GM19239 (cell line): ENCODE results near the gene CNDP1.

Experiments
- DNase-seq: peaks from one replicate; pipeline ENCODE4 v3.0.0; 2011; ENCODE audit warnings: low spot score; ENCODE audit not compliant: insufficient read length
- FAIRE-seq: peaks from 2 replicates; lab custom pipeline; 2011; peaks lifted over from hg19 to GRCh38; lab: Jason Lieb, UNC

Gene CNDP1

DNA sequence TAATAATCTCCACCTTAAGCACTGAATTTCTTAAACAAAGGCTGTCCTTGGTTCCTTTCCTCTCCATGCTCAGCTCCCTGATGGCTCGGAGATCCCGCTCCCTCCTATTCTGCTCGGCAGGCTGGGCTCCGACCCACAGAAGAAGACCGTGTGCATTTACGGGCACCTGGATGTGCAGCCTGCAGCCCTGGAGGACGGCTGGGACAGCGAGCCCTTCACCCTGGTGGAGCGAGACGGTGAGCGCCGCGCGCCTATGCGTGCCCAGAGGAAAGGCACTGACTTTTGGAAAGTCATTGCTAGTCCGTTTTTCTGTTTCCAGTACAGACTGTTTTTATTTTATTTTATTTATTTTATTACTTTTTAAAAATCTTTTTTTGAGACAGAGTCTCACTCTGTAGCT is 28.5 kb upstream of the CNDP1 start:
- DNase-seq: no peak
- no peak for FAIRE-seq

DNA sequence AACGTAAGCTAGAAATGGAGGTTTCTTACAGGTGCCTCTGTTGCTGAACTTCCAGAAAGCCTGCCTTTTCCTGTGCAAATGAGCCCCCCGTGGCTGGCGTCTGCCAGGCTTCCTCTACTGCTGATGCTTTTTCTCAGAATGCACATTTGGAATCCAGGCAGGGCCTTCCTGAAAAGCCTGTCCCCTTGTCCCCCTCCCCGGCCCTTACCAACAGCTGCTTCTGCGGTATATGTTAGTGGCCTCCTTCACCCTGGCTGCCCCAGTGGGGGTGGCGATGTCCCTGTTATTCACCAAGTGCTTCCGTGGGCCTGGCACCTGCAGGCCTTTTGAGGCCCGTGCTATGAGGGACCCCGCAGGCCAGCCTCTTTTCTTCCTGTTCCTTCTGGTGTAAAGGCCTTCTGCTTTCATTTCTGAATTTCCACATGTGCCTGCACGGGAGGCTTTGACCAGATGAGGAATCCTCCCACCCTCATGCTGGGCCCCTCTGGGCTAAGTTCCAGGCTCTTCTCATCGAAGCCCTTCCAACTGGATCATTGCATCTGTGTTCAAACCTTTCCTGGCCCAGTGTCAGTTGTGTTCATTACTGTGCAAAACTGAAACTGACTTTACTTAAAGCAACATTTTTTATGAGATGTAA is 27.7 kb upstream of the CNDP1 start:
- no peak for FAIRE-seq

DNA sequence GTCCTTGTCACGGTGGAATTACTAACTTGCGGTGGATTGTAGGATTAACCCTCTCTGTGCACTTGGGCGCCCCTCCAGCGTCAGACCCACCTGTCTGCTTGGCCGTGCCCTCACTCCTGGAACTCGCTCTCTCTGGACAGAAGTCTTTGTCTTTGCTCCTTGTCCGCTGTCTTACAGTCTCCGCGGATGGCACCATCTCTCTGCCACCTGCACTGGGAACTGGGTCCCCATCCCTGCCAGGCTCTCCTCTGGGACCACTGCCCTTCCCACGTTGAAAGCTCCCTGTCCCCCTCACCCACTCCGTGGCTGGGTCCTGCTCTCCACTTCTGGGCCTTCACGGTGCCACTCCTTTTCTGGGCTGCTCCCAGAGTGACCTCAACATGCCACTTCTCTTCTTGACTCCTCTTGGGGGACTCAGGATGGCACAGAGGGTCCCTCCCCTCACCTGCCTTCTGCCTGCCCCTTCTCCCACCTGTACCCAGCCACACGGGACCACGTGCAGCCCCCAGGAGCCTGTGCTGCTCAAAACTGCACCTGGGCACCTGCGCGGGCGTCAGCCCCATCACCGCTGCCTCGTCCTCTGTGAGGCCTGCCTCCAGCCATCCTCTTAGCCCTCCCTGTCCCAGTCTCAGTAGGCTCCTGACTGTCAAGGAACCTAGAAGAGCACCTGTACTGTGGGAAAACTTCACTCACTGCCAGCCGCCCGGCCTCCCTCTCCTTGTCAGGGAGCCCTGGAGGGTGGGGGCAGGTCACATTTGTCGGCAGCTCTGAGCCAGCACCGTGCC is 27.0 kb upstream of the CNDP1 start:
- FAIRE-seq (no peak), DNase-seq (no peak)

More for the DNA sequence above, 27.7 kb upstream of the CNDP1 start:
- DNase-seq: no peak

DNA sequence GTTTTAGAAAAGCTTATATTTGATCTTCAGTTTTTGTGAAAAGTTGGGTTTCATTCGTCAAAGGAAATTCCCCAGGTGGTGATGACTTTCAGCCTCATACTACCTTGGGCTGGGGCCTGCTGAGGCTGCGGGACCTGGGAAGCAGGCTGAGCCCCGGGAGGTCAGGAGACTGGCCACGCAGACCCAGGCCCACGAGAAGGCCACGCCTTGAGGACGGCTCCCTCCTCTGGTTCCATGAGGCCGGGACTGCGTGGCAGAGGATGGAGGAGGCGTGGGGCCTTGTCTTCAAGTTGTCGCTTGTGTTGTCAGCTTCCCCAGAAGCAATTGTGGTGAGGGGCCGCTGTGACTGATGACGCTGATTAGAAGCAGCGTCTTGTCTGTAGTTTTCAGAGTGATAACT is 26.4 kb upstream of the CNDP1 start:
- FAIRE-seq: no peak
- DNase-seq: no peak

DNA sequence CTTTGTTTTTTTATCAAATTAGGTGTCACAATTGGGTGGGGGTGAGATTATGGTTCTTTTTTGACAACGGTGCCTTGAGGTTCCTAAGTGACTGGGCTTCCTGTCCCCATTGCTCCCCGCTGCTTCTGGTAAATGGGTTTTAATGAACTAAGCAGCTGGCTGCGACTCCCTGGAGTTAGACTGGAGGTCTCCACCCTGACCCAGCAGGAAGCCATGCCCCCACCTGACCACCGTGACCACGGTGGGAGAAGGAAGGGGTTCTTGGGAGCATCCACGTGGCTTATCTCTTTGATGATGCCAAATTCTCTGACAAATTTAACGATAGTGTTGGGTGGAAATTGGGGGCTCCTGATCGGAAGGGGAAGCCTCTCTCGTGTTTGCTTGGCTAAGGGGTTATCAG is 25.9 kb upstream of the CNDP1 start:
- no peak for FAIRE-seq
- DNase-seq: no peak

DNA sequence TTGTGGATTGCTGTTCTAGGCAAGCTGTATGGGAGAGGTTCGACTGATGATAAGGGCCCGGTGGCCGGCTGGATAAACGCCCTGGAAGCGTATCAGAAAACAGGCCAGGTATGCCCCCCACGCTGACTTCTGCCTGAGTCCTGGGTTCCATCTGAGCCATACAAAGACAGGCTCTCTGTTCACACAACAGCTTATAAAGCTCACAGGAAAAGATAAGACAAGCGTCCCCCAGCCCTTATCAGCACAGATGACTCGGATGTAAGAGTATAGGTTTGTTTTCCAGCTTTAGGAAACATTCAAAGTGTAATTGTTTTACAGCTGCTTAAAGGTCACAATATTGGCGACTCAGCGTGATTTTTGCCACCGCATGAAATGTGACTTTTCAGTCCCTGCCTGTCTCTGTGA is 25.5 kb upstream of the CNDP1 start:
- DNase-seq (no peak), FAIRE-seq (no peak)

DNA sequence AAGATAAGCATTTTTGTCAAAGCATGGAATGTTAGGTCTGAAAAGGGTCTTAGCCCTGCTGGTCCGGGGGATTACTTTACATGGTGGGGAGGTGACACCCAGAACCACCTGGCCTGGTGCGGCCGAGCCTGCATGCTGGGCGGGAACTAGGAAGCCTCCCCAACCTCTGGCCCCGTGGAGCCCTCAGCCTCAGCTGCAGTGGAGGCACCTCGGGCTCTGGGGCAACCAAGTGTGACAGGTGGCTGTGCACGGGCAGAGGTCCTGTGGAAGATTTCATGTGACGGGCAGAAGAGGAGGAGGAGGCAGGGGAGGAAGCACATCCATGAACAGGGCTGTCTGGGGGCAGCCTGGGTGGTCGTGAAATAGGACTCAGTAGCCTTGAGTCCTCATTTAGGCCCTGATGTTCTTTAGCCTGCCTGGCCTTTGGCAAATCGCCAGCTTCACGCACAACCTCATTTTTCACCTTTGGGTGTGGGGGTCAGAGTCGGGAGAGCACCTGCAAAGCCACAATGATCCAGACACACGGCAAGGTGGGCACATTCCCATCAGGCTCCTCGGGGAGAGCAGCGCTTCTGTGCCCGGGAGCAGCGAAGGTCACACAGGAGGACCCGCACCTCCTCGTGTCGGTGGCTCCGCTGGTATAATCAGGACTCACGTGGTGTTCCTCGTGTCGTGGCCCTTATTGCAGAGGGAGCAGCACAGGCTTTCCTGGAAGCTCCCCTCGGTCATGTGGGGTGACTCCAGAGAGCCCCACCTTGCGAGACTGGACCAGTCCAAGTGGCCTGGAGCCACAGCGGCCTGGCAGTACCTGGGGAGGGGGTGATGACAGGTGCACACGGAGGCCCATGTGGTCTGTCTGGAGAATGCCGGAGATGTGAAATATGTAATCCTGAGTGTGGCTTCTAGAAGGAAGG is 24.2 kb upstream of the CNDP1 start:
- DNase-seq (no peak), FAIRE-seq (no peak)

DNA sequence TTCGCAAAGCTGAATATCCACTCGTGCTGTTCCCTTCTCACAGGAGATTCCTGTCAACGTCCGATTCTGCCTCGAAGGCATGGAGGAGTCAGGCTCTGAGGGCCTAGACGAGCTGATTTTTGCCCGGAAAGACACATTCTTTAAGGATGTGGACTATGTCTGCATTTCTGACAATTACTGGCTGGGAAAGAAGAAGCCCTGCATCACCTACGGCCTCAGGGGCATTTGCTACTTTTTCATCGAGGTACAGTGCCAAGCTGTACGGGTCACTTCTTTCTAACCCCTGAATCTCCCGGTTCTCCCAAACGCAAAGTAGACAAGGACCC is 23.6 kb upstream of the CNDP1 start:
- no peak for FAIRE-seq
- no peak for DNase-seq

DNA sequence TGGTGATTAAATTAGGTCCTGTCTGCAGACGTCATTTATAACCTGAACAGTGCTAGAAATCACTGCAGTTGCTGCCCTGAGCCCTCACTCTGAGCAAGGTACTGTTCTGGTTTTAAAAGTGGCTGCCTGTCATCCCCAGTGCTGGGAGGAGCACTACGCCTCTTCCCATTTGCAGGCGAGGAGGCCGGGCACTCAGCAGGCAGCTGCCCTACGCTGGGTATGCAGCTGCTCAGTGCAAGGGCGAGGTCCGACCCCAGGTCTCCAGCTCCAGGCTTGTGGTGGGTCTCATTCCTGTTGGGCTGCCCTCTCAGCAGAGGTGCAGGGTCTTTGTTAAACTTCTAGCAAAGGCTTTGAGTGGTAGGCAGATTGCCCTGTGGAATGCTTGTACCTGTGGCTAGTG is 22.5 kb upstream of the CNDP1 start:
- DNase-seq (no peak), FAIRE-seq (no peak)

DNA sequence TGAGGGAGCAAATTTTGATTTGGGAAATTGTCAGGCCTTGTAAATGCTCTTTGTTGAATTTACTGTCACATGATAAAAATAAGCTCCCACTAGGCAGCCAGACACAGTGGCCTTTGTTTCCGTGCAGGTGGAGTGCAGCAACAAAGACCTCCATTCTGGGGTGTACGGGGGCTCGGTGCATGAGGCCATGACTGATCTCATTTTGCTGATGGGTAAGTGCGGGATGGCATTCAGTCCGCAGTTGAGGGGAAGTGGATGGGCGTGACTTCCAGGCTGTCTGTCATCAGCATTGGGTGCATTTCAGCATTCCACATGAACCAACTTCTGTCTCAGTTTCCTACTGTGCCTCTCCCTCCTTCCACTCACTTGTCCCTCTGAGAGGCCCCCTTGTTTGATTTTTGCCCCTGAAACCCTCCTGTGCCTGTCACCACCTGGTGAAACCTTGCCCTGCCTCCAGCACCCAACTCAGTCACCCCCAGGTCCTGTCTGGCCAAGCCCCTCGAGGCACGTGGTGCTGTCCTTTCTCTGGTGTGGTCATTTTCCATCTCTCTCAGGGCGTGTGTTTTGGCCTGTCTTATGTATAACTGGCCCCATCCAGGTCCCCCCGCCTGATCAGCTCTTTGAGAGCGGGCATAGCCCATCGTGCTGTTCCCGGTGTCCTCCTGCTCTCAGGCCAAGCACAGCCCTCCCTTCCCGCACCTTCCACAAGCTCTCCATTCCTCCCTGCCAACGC is 21.8 kb upstream of the CNDP1 start:
- DNase-seq: no peak
- FAIRE-seq: no peak

DNA sequence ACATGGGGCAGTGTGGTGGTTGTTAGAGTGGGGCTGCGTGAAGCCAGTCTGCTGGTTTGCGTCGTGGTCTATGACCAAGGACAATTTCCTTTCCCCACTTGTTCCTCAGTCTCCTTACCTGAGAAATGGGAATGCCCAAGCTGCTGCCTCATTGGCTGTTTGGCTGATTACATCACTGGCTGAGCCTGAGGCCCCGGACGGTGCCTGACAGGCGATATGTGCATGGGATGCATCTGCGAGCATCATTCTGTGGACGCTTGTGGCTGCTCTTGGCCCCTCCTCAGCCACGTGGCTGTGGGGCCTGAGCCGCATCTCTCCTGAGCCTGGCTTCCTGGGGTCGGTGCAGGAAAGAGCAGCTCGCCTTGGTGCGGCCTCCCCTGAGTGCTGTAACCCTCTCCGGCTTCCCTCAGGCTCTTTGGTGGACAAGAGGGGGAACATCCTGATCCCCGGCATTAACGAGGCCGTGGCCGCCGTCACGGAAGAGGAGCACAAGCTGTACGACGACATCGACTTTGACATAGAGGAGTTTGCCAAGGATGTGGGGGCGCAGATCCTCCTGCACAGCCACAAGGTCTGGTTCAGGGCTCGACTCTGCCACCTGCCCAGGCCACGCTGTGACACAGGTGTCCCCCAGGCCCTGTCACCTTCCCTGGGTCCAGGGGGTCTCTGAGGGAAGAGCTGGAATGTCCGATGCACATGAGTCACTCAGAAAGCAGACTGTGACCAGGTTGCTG is 21.0 kb upstream of the CNDP1 start:
- FAIRE-seq: no peak

DNA sequence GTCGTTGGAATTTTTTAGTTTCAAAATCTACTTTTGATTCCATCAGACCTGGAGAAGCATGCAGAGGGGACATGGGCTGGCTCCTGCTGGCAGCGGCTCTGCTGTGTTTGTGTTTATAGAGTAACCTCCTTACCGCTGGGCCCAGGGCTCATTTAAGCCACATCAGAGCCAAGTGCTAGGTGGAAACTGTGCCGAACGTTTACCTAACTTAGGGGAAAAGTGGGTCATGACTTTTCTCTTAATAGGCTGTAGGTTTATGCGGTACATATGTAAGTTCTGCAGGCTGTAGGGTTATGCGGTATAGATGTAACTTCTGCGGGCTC is 20.5 kb upstream of the CNDP1 start:
- no peak for DNase-seq

More for the DNA sequence above, 21.0 kb upstream of the CNDP1 start:
- DNase-seq: no peak

DNA sequence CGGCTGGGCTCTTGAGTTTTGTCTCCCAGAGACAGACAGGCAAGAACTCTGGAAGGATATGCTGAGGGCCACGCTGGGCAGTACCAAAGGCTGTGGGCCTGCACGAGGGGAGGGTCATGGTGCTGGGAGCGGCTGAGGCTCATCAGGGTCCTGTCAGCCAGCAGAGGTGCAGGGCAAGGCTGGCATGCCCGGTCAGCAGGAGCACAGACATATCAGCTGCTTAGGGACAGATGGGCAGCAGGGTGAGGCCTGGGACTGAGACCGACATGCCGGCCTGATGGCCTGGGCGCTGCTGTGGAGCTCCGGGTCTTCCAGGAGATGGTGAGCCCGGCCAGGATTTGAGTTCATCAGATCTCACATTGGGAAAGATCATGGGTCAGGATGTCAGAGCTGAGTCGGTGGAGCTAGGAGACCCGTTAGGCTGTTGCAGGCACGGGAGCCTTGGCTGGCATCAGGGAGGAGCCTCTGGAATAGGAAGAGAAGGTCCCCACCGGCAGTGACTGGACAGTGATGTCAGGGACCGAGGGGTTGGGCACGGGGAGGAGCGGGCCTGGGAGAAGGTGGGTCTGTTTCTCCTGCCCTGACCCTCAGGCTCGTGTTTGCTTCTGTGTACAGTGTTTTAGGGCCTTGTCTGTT is 19.3 kb upstream of the CNDP1 start:
- DNase-seq: no peak
- no peak for FAIRE-seq

More for the DNA sequence above, 20.5 kb upstream of the CNDP1 start:
- FAIRE-seq: no peak

DNA sequence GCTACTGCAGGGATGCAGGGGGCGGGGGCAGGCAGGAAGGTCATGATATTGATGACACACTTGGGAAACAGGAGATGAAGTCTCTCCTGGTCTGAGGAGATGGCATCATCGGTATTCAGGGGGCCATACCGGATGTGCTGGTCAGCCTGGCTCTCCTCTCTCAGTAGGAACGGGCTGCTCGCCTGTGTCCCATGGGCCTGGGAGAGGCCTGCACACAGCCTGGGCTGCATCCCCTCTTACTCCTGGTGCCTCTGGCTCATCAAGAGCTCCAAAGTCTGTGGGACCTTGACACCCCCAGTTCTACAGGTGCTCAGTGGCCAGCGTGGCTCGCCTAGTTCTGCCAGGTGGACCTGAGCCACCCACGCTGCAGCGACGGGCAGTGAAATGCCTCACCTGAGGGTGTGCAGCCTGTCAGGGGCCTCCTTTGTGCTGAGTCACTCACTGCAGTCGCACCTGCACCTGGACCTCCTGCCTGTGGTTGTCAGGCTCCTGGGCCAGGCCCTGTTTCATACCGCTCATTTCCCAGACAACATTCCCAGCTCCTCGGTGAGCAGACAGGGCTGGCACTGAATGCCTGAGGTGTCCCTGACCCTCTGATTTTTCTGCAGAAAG is 18.6 kb upstream of the CNDP1 start:
- FAIRE-seq: no peak

DNA sequence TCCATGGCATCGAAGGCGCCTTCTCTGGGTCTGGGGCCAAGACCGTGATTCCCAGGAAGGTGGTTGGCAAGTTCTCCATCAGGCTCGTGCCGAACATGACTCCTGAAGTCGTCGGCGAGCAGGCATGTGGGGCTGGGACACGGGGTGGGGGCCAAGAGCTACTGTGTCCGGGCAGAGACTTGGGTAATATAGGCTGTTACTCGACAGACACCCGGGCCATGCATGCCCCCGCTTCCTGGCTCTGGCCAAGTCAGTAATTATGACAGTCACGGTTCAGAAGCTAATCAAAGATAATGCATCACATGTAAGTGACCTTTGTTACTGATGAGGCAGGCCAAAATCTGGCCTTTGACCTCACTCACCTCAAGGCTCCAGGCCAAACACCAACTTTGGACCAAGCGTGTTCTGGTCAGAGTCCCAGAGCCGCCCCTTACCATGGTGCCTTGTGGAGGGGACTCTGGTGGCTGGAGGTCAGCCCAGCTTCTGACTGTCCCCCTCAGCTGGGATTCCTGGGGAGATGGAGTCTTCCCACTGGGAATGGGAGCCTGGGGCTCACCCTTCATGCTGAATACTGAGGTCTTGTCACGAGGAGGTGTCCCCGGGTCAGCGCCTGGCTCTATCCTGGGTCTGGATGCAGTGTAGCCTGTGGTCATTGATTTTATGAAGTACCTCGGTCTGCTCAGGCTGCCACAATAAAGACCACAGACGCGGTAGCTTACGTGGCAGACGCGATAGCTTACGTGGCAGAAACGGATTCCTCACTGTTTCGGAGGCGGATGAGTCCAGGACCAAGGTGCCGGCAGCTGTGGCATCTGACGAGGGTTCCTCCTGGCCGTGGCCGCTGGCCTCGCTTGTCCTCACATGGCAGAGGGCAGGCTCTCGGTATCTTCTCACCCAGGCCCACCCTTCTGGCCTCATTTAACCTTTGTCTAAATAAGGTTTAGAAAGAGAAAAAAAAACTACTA is 17.7 kb upstream of the CNDP1 start:
- no peak for DNase-seq
- no peak for FAIRE-seq

More for the DNA sequence above, 18.6 kb upstream of the CNDP1 start:
- DNase-seq: no peak

DNA sequence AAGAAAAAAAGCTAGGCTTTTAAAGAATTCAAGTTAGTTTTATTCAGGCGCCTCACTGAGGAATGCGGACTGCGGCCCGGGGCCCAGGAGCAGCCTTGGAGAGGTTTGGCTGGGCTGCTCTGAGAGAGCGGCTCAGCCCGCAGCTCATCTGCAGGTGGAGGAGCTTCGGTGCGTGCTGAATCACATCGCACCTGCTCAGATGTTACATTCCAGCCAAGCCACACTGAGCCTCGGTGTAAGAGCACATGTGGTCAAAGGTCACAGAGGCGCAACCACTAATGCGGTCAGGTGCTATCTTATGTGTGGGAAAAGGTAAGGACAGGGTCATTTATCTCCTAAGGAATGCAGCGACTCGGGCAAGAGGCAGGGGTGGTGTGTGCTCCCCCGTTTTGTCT is 17.1 kb upstream of the CNDP1 start:
- no peak for DNase-seq
- no peak for FAIRE-seq

DNA sequence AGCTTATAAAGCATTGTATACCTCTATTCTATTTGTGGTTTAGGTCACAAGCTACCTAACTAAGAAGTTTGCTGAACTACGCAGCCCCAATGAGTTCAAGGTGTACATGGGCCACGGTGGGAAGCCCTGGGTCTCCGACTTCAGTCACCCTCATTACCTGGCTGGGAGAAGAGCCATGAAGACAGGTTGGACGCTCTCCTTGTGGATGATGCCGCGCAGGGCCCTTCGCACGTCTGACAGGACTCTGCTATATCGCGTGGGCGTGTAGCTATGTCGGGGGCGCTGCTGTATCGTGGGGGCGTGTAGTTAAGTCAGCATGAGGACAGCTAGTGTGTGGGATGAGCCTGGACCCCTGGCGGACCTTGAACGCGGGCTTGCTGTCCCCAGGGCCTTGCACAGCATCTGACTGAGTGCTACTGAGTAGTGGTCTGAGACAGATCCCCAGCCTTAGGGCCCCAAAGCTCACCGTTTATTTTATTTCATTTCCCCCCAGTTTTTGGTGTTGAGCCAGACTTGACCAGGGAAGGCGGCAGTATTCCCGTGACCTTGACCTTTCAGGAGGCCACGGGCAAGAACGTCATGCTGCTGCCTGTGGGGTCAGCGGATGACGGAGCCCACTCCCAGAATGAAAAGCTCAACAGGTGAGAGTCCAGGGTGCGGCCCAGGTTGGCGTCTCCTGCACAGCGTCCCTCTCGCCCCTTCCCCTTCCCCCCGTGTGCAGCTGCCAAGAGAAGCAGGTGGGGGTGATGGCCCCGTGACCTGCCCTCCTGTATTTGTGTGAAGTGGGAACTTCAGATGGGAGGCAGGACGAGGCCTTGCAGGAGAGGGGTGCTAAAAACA is 15.6 kb upstream of the CNDP1 start:
- no peak for FAIRE-seq
- no peak for DNase-seq
